Measurements from ENCODE around the gene PAX2.

DNA sequence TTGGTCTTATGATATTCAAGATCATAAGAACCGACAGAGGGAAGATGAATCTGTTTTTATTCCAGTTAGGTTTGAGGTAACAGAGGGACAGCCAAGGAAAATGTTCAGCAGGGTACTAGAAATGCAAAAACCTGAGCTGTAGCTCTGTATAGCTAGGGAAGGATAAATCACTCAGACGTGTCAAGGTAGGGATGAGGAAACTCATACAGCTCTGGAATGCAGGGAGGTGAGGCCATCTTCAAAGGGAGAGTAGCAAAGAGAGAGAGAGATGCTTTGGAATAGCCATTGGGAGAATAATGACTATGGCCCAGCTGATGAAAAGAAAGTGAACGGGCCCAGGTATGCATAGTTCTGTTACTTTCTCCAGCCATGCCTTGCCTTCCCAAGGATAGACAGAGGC lies 77.8 kb downstream of the PAX2 start:
- TF ChIP-seq, protein P1, sequence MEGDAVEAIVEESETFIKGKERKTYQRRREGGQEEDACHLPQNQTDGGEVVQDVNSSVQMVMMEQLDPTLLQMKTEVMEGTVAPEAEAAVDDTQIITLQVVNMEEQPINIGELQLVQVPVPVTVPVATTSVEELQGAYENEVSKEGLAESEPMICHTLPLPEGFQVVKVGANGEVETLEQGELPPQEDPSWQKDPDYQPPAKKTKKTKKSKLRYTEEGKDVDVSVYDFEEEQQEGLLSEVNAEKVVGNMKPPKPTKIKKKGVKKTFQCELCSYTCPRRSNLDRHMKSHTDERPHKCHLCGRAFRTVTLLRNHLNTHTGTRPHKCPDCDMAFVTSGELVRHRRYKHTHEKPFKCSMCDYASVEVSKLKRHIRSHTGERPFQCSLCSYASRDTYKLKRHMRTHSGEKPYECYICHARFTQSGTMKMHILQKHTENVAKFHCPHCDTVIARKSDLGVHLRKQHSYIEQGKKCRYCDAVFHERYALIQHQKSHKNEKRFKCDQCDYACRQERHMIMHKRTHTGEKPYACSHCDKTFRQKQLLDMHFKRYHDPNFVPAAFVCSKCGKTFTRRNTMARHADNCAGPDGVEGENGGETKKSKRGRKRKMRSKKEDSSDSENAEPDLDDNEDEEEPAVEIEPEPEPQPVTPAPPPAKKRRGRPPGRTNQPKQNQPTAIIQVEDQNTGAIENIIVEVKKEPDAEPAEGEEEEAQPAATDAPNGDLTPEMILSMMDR (IDR thresholded peaks at IDR 0.05): no peak
- TF ChIP-seq POLR2A (IDR thresholded peaks at IDR 0.05): no peak
